H9 (cell line): ENCODE results near the gene FOXP2. TPM values are rescaled to one million over a fixed set of nuclear protein-coding genes. Genes with fewer than 3 reads are reported as not detected.
A peak's percentile ranks its signal among the peaks of the same experiment; 100 is the strongest.

ENCODE experiments used
- DNase-seq: peaks from one replicate; pipeline ENCODE4 v3.0.0-alpha.2; 2017
- H2AFZ ChIP-seq: one replicate; pipeline ENCODE4 v1.6.1; 2013; ENCODE audit warnings: mild to moderate bottlenecking, low read length, control low read depth, moderate library complexity
- H2AK5ac ChIP-seq: 2 replicates; pipeline ENCODE4 v1.6.1; 2013; ENCODE audit warnings: low read length, control low read depth, mixed read lengths; ENCODE audit not compliant: insufficient read length
- H2BK120ac ChIP-seq: one replicate; pipeline ENCODE4 v1.6.1; 2013; ENCODE audit warnings: low read depth, mild to moderate bottlenecking, low read length, control low read depth, inconsistent platforms; ENCODE audit not compliant: poor library complexity, severe bottlenecking
- H2BK12ac ChIP-seq: 2 replicates; pipeline ENCODE4 v1.6.1; 2013; ENCODE audit warnings: low read length, control low read depth, mixed read lengths, low read depth; ENCODE audit not compliant: insufficient read length
- H2BK15ac ChIP-seq: 2 replicates; pipeline ENCODE4 v1.6.1; 2013; ENCODE audit warnings: low read depth, low read length, control low read depth
- H2BK20ac ChIP-seq: one replicate; pipeline ENCODE4 v1.6.1; 2013; ENCODE audit warnings: low read depth, mild to moderate bottlenecking, low read length, control low read depth, inconsistent platforms; ENCODE audit not compliant: poor library complexity, severe bottlenecking
- H2BK5ac ChIP-seq: 2 replicates; pipeline ENCODE4 v1.6.1; 2013; ENCODE audit warnings: low read length, control low read depth, mixed read lengths; ENCODE audit not compliant: insufficient read length
- H3K14ac ChIP-seq: 2 replicates; pipeline ENCODE4 v1.6.1; 2013; ENCODE audit warnings: low read length, control low read depth; ENCODE audit not compliant: insufficient read depth
- H3K18ac ChIP-seq: 2 replicates; pipeline ENCODE4 v1.6.1; 2013; ENCODE audit warnings: low read depth, mild to moderate bottlenecking, mixed read lengths, low read length, control low read depth; ENCODE audit not compliant: insufficient read length
- H3K23ac ChIP-seq: 2 replicates; pipeline ENCODE4 v1.6.1; 2013; ENCODE audit warnings: low read length, control low read depth, mixed read lengths, low read depth; ENCODE audit not compliant: insufficient read length
- H3K23me2 ChIP-seq: 2 replicates; pipeline ENCODE4 v1.6.1; 2013; ENCODE audit warnings: low read depth, mild to moderate bottlenecking, mixed read lengths, low read length, control low read depth; ENCODE audit not compliant: insufficient read length, poor library complexity, severe bottlenecking
- H3K27ac ChIP-seq: 2 replicates; pipeline ENCODE4 v1.5.1; 2013; ENCODE audit warnings: low read length, control low read depth, mixed read lengths, low read depth; ENCODE audit not compliant: insufficient read length
- H3K27me3 ChIP-seq: 2 replicates; pipeline ENCODE4 v1.6.1; 2013; ENCODE audit warnings: low read length, control low read depth, inconsistent platforms; ENCODE audit not compliant: insufficient read depth
- H3K4ac ChIP-seq: 2 replicates; pipeline ENCODE4 v1.6.1; 2013; ENCODE audit warnings: low read depth, mild to moderate bottlenecking, control low read depth, inconsistent platforms, low read length, moderate library complexity
- H3K4me1 ChIP-seq: 2 replicates; pipeline ENCODE4 v1.6.1; 2013; ENCODE audit warnings: low read length, control low read depth, inconsistent platforms; ENCODE audit not compliant: insufficient read depth
- H3K4me2 ChIP-seq: 2 replicates; pipeline ENCODE4 v1.6.1; 2013; ENCODE audit warnings: low read length, control low read depth, mixed read lengths; ENCODE audit not compliant: insufficient read length, insufficient read depth
- H3K56ac ChIP-seq: 2 replicates; pipeline ENCODE4 v1.6.1; 2013; ENCODE audit warnings: low read depth, mild to moderate bottlenecking, mixed read lengths, low read length, control low read depth; ENCODE audit not compliant: insufficient read length
- H3K79me1 ChIP-seq: 2 replicates; pipeline ENCODE4 v1.6.1; 2013; ENCODE audit warnings: low read depth, mild to moderate bottlenecking, moderate library complexity, low read length, control low read depth, inconsistent platforms; ENCODE audit not compliant: insufficient read depth, poor library complexity, severe bottlenecking
- H3K79me2 ChIP-seq: 2 replicates; pipeline ENCODE4 v1.6.1; 2013; ENCODE audit warnings: low read length, control low read depth, inconsistent platforms; ENCODE audit not compliant: insufficient read depth
- H3K9ac ChIP-seq: 2 replicates; pipeline ENCODE4 v1.6.1; 2013; ENCODE audit warnings: low read length, control low read depth, mixed read lengths; ENCODE audit not compliant: insufficient read length; ENCODE audit errors: extremely low read depth
- H3K9me3 ChIP-seq: one replicate; pipeline ENCODE4 v1.6.1; 2013; ENCODE audit warnings: low read depth, low read length, inconsistent platforms; ENCODE audit not compliant: control insufficient read depth
- H3T11ph ChIP-seq: one replicate; pipeline ENCODE4 v1.6.1; 2013; ENCODE audit warnings: mild to moderate bottlenecking, low read length, control low read depth, inconsistent platforms
- H4K20me1 ChIP-seq: one replicate; pipeline ENCODE4 v1.6.1; 2013; ENCODE audit not compliant: control insufficient read depth, insufficient read length, insufficient read depth
- H4K5ac ChIP-seq: 2 replicates; pipeline ENCODE4 v1.6.1; 2013; ENCODE audit warnings: low read depth, mild to moderate bottlenecking, mixed read lengths, low read length, control low read depth; ENCODE audit not compliant: insufficient read length
- H4K8ac ChIP-seq: replicated peaks from 2 replicates; pipeline ENCODE4 v1.6.1; 2013; ENCODE audit warnings: low read length, control low read depth, mixed read lengths, low read depth; ENCODE audit not compliant: insufficient read length
- H4K91ac ChIP-seq: 2 replicates; pipeline ENCODE4 v1.6.1; 2013; ENCODE audit warnings: low read depth, mild to moderate bottlenecking, moderate library complexity, mixed read lengths, low read length, control low read depth; ENCODE audit not compliant: insufficient read length
- H3K27ac Mint-ChIP-seq, 3 experiments: 2 replicates in 2 of 3; 3 replicates in 1 of 3; pipeline ENCODE4 v1.8.0; 2020 to 2021; ENCODE audit warnings: mixed read lengths in 3 of 3, mild to moderate bottlenecking in 1 of 3, moderate library complexity in 1 of 3
- H3K27me3 Mint-ChIP-seq: 2 replicates; pipeline ENCODE4 v1.8.0; 2021; ENCODE audit warnings: low read depth, mild to moderate bottlenecking, moderate library complexity, mixed read lengths
- H3K36me3 Mint-ChIP-seq, 3 experiments: 2 replicates in 2 of 3; 3 replicates in 1 of 3; pipeline ENCODE4 v1.8.0; 2020 to 2021; ENCODE audit warnings: low read depth in 3 of 3, mixed read lengths in 3 of 3; ENCODE audit not compliant: insufficient read depth in 1 of 3
- H3K4me1 Mint-ChIP-seq, 2 experiments: 2 replicates each; pipeline ENCODE4 v1.8.0; 2020; ENCODE audit warnings: mixed read lengths in 2 of 2
- H3K4me3 Mint-ChIP-seq, 2 experiments: 2 replicates in 1 of 2; 3 replicates in 1 of 2; pipeline ENCODE4 v1.8.0; 2020 to 2021; ENCODE audit warnings: mild to moderate bottlenecking in 2 of 2, mixed read lengths in 2 of 2, moderate library complexity in 1 of 2
- H3K9me3 Mint-ChIP-seq, 2 experiments: 2 replicates in 1 of 2; 3 replicates in 1 of 2; pipeline ENCODE4 v1.8.0; 2020; ENCODE audit warnings: mild to moderate bottlenecking in 2 of 2, mixed read lengths in 2 of 2, moderate library complexity in 1 of 2
- WGBS: extraction: QIAGEN DNeasy Blood & Tissue Kit; methylation state at CpG from one replicate; pipeline ENCODE4 v1.1.7; 2013; ENCODE audit warnings: missing lambda C conversion rate, low lambda C conversion rate, mixed read lengths; ENCODE audit not compliant: insufficient read length; ENCODE audit errors: extremely low coverage; 5-methylcytosine and 5-hydroxymethylcytosine counted together
- total RNA-seq: library from RNA; stranded (reverse); gene quantifications from 2 replicates; pipeline ENCODE4 v1.2.1, GENCODE V29; 2021
- TF ChIP-seq, protein P1 (sequence below): fragments of 200-600 bp; sonication (generic); conservative IDR thresholded peaks from 3 replicates; pipeline ENCODE4 v1.8.0; 2021; ENCODE audit warnings: antibody characterized with exemption, mild to moderate bottlenecking

FOXP2 gene
- total RNA-seq, 1 experiment from 2014 or later: not detected

DNA sequence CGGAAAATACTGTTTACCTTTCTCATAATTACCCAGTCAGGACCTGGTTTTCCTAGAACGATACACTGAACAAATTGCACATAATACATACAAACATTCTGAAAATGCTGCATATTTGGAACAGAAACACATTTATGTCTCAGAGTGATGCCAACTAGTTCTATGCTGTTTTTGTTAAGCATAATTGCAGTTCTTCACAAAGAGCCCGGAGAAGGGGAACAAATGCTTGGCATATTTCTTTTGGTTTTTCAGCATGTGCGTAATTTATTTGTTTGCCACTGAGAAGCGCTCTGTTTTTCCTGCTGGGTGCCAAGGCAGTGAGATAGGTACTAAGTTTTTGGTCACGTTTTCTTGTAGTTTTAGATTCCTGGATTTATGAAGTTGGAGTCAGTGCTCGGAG is 326.3 kb downstream of the FOXP2 start:
- H2AK5ac ChIP-seq: no peak overlapping the region
- H2BK120ac ChIP-seq: no peak overlapping the region
- no peaks in the 10 kb centered on the region for H3K4me1 ChIP-seq
- H3T11ph ChIP-seq: no peak overlapping the region
- peak overlapping the region in 2 of 3 experiments; percentile 2 to 28; a peak in 2 of 7 replicates for H3K27ac Mint-ChIP-seq
- H3K79me2 ChIP-seq: no peaks in the 10 kb centered on the region
- no peak for DNase-seq
- H4K5ac ChIP-seq: no peak overlapping the region
- no peaks in the 10 kb centered on the region for H4K20me1 ChIP-seq
- no peak overlapping the region for H4K91ac ChIP-seq
- no peak overlapping the region for H3K14ac ChIP-seq
- no peaks in the 10 kb centered on the region for H3K4me1 Mint-ChIP-seq
- H4K8ac ChIP-seq: no peak overlapping the region
- H2BK20ac ChIP-seq: no peak overlapping the region
- H3K18ac ChIP-seq: no peak overlapping the region
- no peak overlapping the region for H3K4me3 Mint-ChIP-seq
- no peaks in the 10 kb centered on the region for H3K27me3 ChIP-seq
- no peaks in the 10 kb centered on the region for H3K9me3 Mint-ChIP-seq
- no peak overlapping the region for H3K9ac ChIP-seq
- no peak overlapping the region for H2AFZ ChIP-seq
- H3K36me3 Mint-ChIP-seq: no peaks in the 10 kb centered on the region
- H3K4me2 ChIP-seq: no peak overlapping the region
- no peak overlapping the region for H3K4ac ChIP-seq
- H3K27ac ChIP-seq: no peak overlapping the region
- H2BK12ac ChIP-seq: no peak overlapping the region
- H3K27me3 Mint-ChIP-seq: no peaks in the 10 kb centered on the region
- H3K23ac ChIP-seq: no peak overlapping the region
- no peak overlapping the region for H3K56ac ChIP-seq
- H2BK15ac ChIP-seq: no peak overlapping the region
- TF ChIP-seq, protein P1, sequence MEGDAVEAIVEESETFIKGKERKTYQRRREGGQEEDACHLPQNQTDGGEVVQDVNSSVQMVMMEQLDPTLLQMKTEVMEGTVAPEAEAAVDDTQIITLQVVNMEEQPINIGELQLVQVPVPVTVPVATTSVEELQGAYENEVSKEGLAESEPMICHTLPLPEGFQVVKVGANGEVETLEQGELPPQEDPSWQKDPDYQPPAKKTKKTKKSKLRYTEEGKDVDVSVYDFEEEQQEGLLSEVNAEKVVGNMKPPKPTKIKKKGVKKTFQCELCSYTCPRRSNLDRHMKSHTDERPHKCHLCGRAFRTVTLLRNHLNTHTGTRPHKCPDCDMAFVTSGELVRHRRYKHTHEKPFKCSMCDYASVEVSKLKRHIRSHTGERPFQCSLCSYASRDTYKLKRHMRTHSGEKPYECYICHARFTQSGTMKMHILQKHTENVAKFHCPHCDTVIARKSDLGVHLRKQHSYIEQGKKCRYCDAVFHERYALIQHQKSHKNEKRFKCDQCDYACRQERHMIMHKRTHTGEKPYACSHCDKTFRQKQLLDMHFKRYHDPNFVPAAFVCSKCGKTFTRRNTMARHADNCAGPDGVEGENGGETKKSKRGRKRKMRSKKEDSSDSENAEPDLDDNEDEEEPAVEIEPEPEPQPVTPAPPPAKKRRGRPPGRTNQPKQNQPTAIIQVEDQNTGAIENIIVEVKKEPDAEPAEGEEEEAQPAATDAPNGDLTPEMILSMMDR: no peak
- H3K23me2 ChIP-seq: no peaks in the 10 kb centered on the region
- no peak overlapping the region for H2BK5ac ChIP-seq
- H3K9me3 ChIP-seq: no peaks in the 10 kb centered on the region
- no CpG with 5 or more reads among the region's 7 CpGs for WGBS
- H3K79me1 ChIP-seq: no peaks in the 10 kb centered on the region
